B cell (primary cell): ENCODE data around the gene ZDHHC11. TPM values are rescaled to one million over a fixed set of nuclear protein-coding genes. Genes with fewer than 3 reads are reported as not detected.
"Not testable (repeated sequence)": the region's sequence is repeated elsewhere in the genome, so short reads cannot be mapped to it uniquely, and the experiment has no call there.

Source experiments
- ATAC-seq: fragments of 200-7000 bp; cut with Tn5 transposase; one replicate; pipeline ENCODE4 v1.10.0; 2021; ENCODE audit warnings: low read depth, mild to moderate bottlenecking, moderate number of reproducible peaks, moderate library complexity
- CTCF ChIA-PET: fragments of 350-600 bp; sonication (Branson Sonifier 250); formaldehyde crosslinking; loops from one replicate; lab custom pipeline; 2021; ENCODE audit warnings: antibody characterized with exemption, inconsistent platforms; lab: Charles Lee
- POLR2A ChIA-PET: fragments of 350-600 bp; sonication (Branson Sonifier 250); formaldehyde crosslinking; loops from one replicate; lab custom pipeline; 2021; ENCODE audit warnings: antibody characterized with exemption; lab: Charles Lee
- DNase-seq: peaks from one replicate; pipeline ENCODE4 v3.0.0; 2013
- H2AFZ ChIP-seq: 2 replicates; pipeline ENCODE4 v1.6.1; 2012; ENCODE audit warnings: mild to moderate bottlenecking, low read depth, low read length; ENCODE audit not compliant: insufficient read depth, poor library complexity, severe bottlenecking
- H3K27ac ChIP-seq, 2 donors: 1 replicate in 1 of 2; 2 replicates in 1 of 2; pipeline ENCODE4 v1.5.1; 2012 to 2013; ENCODE audit warnings: low read length in 2 of 2, mild to moderate bottlenecking in 2 of 2, moderate library complexity in 1 of 2
- H3K27me3 ChIP-seq, 4 experiments: fragments of 200-600 bp in 1 of 4; sonication (generic) in 1 of 4; replicated peaks in 1 of 4; 1 replicate in 2 of 4; 2 replicates in 2 of 4; pipeline versions ENCODE4 v1.6.1 to v1.7.0; 2013 to 2016; ENCODE audit warnings: low read length in 3 of 4, mild to moderate bottlenecking in 2 of 4, mixed read lengths in 1 of 4, moderate library complexity in 1 of 4; ENCODE audit not compliant: insufficient read depth in 4 of 4, control insufficient read depth in 3 of 4; ENCODE audit errors: control extremely low read depth in 1 of 4
- H3K36me3 ChIP-seq, 2 experiments: replicated peaks in 1 of 2; 1 replicate in 1 of 2; 2 replicates in 1 of 2; pipeline versions ENCODE4 v1.6.1 to v1.7.1; 2013; ENCODE audit warnings: low read length in 1 of 2; ENCODE audit not compliant: insufficient read depth in 2 of 2, control insufficient read depth in 1 of 2; ENCODE audit errors: control extremely low read depth in 1 of 2, extremely low read depth in 1 of 2
- H3K4me1 ChIP-seq, 2 donors: fragments of 200-600 bp in 1 of 2; sonication (generic) in 1 of 2; 1 replicate in 1 of 2; 2 replicates in 1 of 2; pipeline versions ENCODE4 v1.5.1 to v1.6.1; 2013 to 2017; ENCODE audit warnings: low read length in 2 of 2; ENCODE audit not compliant: control insufficient read depth in 2 of 2, insufficient read depth in 2 of 2
- H3K4me2 ChIP-seq: replicated peaks from 2 replicates; pipeline ENCODE3; 2012; ENCODE audit warnings: mild to moderate bottlenecking, low read depth, low read length; ENCODE audit not compliant: poor library complexity, severe bottlenecking
- H3K4me3 ChIP-seq, 5 experiments: fragments of 200-600 bp in 1 of 5; sonication (generic) in 1 of 5; 1 replicate in 3 of 5; 2 replicates in 2 of 5; pipeline versions ENCODE4 v1.5.1 to v1.7.0; 2011 to 2016; ENCODE audit warnings: low read length in 4 of 5, mild to moderate bottlenecking in 4 of 5, low read depth in 2 of 5, control low read depth in 1 of 5, moderate library complexity in 1 of 5; ENCODE audit not compliant: insufficient read depth in 1 of 5; ENCODE audit errors: control extremely low read depth in 1 of 5, extremely low read depth in 1 of 5
- H3K79me2 ChIP-seq: fragments of 200-600 bp; sonication (generic); one replicate; pipeline ENCODE4 v1.6.0; 2016; ENCODE audit warnings: low read length; ENCODE audit not compliant: control insufficient read depth, insufficient read depth
- H3K9ac ChIP-seq: fragments of 200-600 bp; sonication (generic); 2 replicates; pipeline ENCODE4 v1.6.1; 2017; ENCODE audit warnings: mild to moderate bottlenecking, low read length, moderate library complexity
- H3K9me3 ChIP-seq, 3 donors: one replicate each; pipeline versions ENCODE4 v1.6.1 to v1.7.1; 2013; ENCODE audit warnings: low read length in 2 of 3; ENCODE audit not compliant: control insufficient read depth in 2 of 3, insufficient read depth in 1 of 3; ENCODE audit errors: control extremely low read depth in 1 of 3
- H4K20me1 ChIP-seq: 2 replicates; pipeline ENCODE4 v1.6.0; 2012; ENCODE audit warnings: mild to moderate bottlenecking, low read length; ENCODE audit not compliant: insufficient read depth, control insufficient read depth, poor library complexity, severe bottlenecking
- H3K27ac Mint-ChIP-seq: one replicate; pipeline ENCODE4 v1.8.0; 2021; ENCODE audit warnings: mixed read lengths
- H3K27me3 Mint-ChIP-seq: one replicate; pipeline ENCODE4 v1.8.0; 2021; ENCODE audit warnings: mixed read lengths
- H3K4me1 Mint-ChIP-seq: one replicate; pipeline ENCODE4 v1.8.0; 2021; ENCODE audit warnings: mixed read lengths
- H3K4me3 Mint-ChIP-seq: one replicate; pipeline ENCODE4 v1.8.0; 2021; ENCODE audit warnings: mixed read lengths
- H3K9me3 Mint-ChIP-seq: one replicate; pipeline ENCODE4 v1.8.0; 2022; ENCODE audit warnings: mixed read lengths; ENCODE audit not compliant: insufficient read depth
- EZH2 ChIP-seq: IDR thresholded peaks from 2 replicates; pipeline ENCODE4 v1.6.1; 2012; ENCODE audit warnings: borderline replicate concordance, low read depth, mild to moderate bottlenecking, moderate library complexity, low read length; ENCODE audit not compliant: insufficient read depth, poor library complexity, severe bottlenecking
- WGBS: methylation state at CpG from one replicate; pipeline ENCODE4 v1.1.5; 2013; ENCODE audit warnings: missing lambda C conversion rate; ENCODE audit not compliant: insufficient coverage; 5-methylcytosine and 5-hydroxymethylcytosine counted together
- intact Hi-C: fragments of 100-400 bp; cut with micrococcal nuclease; formaldehyde crosslinking; loops from one replicate; pipeline ENCODE4 v1.10.0; 2022
- polyA plus RNA-seq: library from polyadenylated mRNA; depleted of rRNA; stranded (reverse); fragments of >200 nt; gene quantifications from 2 replicates; pipeline ENCODE4 v1.2.3, GENCODE V29; 2012
- total RNA-seq, 2 donors: library from RNA; stranded (reverse); fragments of 120-200 nt in 1 of 2; gene quantifications; 1 replicate in 1 of 2; 2 replicates in 1 of 2; pipeline versions ENCODE4 v1.2.3 to v1.2.4, GENCODE V29; 2013 to 2022
- TF ChIP-seq, protein P1 (sequence below): fragments of 200-600 bp; IDR thresholded peaks from one replicate; pipeline ENCODE4 v1.8.0; 2022; ENCODE audit warnings: antibody characterized with exemption, mild to moderate bottlenecking

The ZDHHC11 gene
- total and polyA plus RNA-seq, 2 donors (not counting 1 experiment from before 2014, with no cell fraction given): 0.69 to 3.0 TPM

- H3K27ac Mint-ChIP-seq, CTCF ChIA-PET, H3K9me3 Mint-ChIP-seq, DNase-seq, ATAC-seq, H3K9ac ChIP-seq, H3K4me3 ChIP-seq, H4K20me1 ChIP-seq, H3K4me1 Mint-ChIP-seq, H3K9me3 ChIP-seq, H3K27me3 ChIP-seq, H2AFZ ChIP-seq, H3K36me3 ChIP-seq, H3K79me2 ChIP-seq, POLR2A ChIA-PET, H3K27ac ChIP-seq, H3K4me3 Mint-ChIP-seq, H3K4me1 ChIP-seq, intact Hi-C loops, H3K4me2 ChIP-seq: not testable (repeated sequence)
- H3K27me3 Mint-ChIP-seq: peaks cover 12% of the 10 kb centered on the region
- WGBS: no CpG with 5 or more reads among the region's 10 CpGs
Measured at GRCh38 chr5:807719-808514, 42.9 kb downstream of the ZDHHC11 start.

- H3K27ac ChIP-seq: no peak overlapping the region
- 94% methylated on average over 5 of the region's 6 CpGs for whole genome bisulfite sequencing
- H3K9me3 Mint-ChIP-seq: peaks cover 9% of the 10 kb centered on the region
- H3K4me1 ChIP-seq: no peaks in the 10 kb centered on the region
- ATAC-seq: no peak
- H4K20me1 ChIP-seq: no peaks in the 10 kb centered on the region
- CTCF ChIA-PET: no interaction called here
- POLR2A ChIA-PET: no interaction called here
- H3K4me1 Mint-ChIP-seq: no peaks in the 10 kb centered on the region
- H2AFZ ChIP-seq: no peak overlapping the region
- H3K4me3 ChIP-seq: no peak overlapping the region
- intact Hi-C loops: no loop called here
- no peak overlapping the region for H3K4me3 Mint-ChIP-seq
- H3K9me3 ChIP-seq: peaks cover 0 to 7% (median 3%) of the 10 kb centered on the region in 3 donors
- H3K4me2 ChIP-seq: no peak overlapping the region
- no peak for DNase-seq
- H3K36me3 ChIP-seq: no peaks in the 10 kb centered on the region
- no peak for TF ChIP-seq EZH2
- TF ChIP-seq, protein P1, sequence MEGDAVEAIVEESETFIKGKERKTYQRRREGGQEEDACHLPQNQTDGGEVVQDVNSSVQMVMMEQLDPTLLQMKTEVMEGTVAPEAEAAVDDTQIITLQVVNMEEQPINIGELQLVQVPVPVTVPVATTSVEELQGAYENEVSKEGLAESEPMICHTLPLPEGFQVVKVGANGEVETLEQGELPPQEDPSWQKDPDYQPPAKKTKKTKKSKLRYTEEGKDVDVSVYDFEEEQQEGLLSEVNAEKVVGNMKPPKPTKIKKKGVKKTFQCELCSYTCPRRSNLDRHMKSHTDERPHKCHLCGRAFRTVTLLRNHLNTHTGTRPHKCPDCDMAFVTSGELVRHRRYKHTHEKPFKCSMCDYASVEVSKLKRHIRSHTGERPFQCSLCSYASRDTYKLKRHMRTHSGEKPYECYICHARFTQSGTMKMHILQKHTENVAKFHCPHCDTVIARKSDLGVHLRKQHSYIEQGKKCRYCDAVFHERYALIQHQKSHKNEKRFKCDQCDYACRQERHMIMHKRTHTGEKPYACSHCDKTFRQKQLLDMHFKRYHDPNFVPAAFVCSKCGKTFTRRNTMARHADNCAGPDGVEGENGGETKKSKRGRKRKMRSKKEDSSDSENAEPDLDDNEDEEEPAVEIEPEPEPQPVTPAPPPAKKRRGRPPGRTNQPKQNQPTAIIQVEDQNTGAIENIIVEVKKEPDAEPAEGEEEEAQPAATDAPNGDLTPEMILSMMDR: no peak
- H3K79me2 ChIP-seq: no peaks in the 10 kb centered on the region
- no peak overlapping the region for H3K27ac Mint-ChIP-seq
- no peaks in the 10 kb centered on the region for H3K27me3 ChIP-seq
- H3K27me3 Mint-ChIP-seq: peaks cover 13% of the 10 kb centered on the region
- no peak overlapping the region for H3K9ac ChIP-seq
Measured at GRCh38 chr5:801472-801871, 49.3 kb downstream of the ZDHHC11 start.

DNA sequence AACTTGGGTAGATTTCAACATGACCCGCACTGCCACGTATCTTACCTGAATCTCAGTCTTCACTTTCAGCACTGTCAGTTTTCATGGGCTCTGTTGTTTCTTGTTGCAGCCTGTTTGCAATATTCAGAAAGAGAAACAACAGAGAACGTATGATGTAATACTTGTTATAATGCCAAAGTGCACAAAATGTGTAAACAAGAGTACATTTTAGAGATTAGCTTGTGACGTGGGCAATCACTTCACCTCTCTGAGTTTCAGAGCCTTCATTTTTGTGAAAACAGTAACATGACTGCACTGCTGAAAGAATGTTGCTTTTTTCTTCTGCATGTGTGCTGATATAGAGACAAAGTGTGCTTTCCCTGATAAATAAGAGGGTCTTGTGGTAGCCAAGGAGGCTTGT is 49.7 kb downstream of the ZDHHC11 start:
- H3K27me3 ChIP-seq, POLR2A ChIA-PET, H3K4me1 ChIP-seq, ATAC-seq, H3K4me3 Mint-ChIP-seq, H3K9me3 ChIP-seq, H3K4me1 Mint-ChIP-seq, H3K79me2 ChIP-seq, H3K36me3 ChIP-seq, H3K4me2 ChIP-seq, DNase-seq, H3K27ac ChIP-seq, H2AFZ ChIP-seq, H4K20me1 ChIP-seq, H3K9me3 Mint-ChIP-seq, intact Hi-C loops, CTCF ChIA-PET, H3K9ac ChIP-seq, H3K4me3 ChIP-seq, H3K27ac Mint-ChIP-seq: not testable (repeated sequence)
- 89% methylated on average over 2 of the region's 4 CpGs for WGBS
- H3K27me3 Mint-ChIP-seq: peaks cover 14% of the 10 kb centered on the region
